ENCODE measurements around the gene HMGCS1. TPM values are rescaled to one million over a fixed set of nuclear protein-coding genes. Genes with fewer than 3 reads are reported as not detected.

Gene HMGCS1
- total and polyA plus RNA-seq, 2 of the 8 experiments (the other 6 are each of a cell fraction or from before 2014, with no cell fraction given): 63.6 to 236 TPM

DNA sequence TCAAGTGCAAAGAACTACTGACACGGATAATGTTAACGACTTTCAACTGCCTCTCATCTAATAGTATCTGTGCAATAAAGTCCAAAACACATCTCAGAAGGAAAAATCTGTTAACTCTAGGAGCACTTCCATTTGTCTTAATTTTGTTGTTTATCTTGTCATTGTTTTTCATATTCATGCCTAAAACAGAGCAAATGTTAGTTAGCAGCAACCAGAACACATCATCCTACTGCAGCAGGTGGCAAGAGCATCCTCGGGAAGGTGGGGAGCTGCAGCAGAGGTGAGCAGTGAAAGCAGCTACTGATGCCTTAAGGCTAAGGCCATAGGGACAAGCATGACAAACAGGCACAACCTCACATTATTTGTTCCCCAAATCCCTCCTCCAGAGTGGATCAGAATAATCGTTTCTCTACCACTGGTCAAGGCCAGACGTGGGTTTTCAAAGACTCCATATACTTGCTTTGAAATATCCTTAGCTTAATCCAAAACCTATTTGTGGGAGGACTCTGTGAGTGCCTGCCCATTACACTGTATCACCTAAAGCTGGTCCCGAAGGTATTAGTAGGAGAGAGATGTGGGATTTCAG is 1.0 kb downstream of the HMGCS1 start:
- no peaks in the 10 kb centered on the region for H3K27me3 ChIP-seq (replicated peaks in 1 of 4; ENCODE audit: control insufficient read depth in 3 of 4, extremely low read depth in 1 of 4, insufficient read depth in 3 of 4, low read length in 3 of 4)
- H3K9me3 ChIP-seq (ENCODE audit: insufficient read depth in 2 of 2, low read depth in 1 of 2, low read length in 1 of 2): no peaks in the 10 kb centered on the region
- 29% methylated on average over 6 of the region's 6 CpGs; no CpG with 5 or more reads in 1 of the 2 experiments for WGBS, 2 experiments (ENCODE audit: extremely low coverage in 1 of 2, insufficient coverage in 1 of 2, insufficient read length in 1 of 2, insufficient replicate concordance in 2 of 2, low coverage in 1 of 2, low lambda C conversion rate in 2 of 2, missing lambda C conversion rate in 1 of 2)
- peaks cover 40 to 61% of the 10 kb centered on the region in 2 experiments for H3K79me2 ChIP-seq (ENCODE audit: control insufficient read depth in 1 of 2, insufficient read depth in 2 of 2, low read length in 2 of 2)
- H3K4ac ChIP-seq (replicated peaks; ENCODE audit: insufficient read length, low read depth, low read length): no peak overlapping the region
- peaks cover 0 to 23% (median 0%) of the 10 kb centered on the region in 4 experiments; a peak in 1 of 8 replicates for H3K36me3 ChIP-seq (ENCODE audit: control insufficient read depth in 2 of 4, insufficient read depth in 4 of 4, low read length in 3 of 4)
- no peak overlapping the region for H2BK120ac ChIP-seq (replicated peaks; ENCODE audit: low read depth, low read length)
- H3K23me2 ChIP-seq (ENCODE audit: low read depth, low read length): peaks cover 2% of the 10 kb centered on the region
- no peak overlapping the region for H3K27ac ChIP-seq (ENCODE audit: low read depth, low read length)
- H4K8ac ChIP-seq (ENCODE audit: extremely low read depth, insufficient read depth, low read length): no peak overlapping the region
- no peak overlapping the region for H3K14ac ChIP-seq (ENCODE audit: insufficient read length)
- H3K9ac ChIP-seq (replicated peaks in 1 of 4; ENCODE audit: extremely low read depth in 1 of 4, low read depth in 3 of 4, low read length in 3 of 4): peak overlapping the region in 3 of 4 experiments; percentile 78 to 85 (median 84); a peak in 6 of 7 replicates
- H2BK12ac ChIP-seq (ENCODE audit: low read depth, low read length): 0 out of 2 replicates have a peak overlapping the region, but pooled peaks have one; percentile 42
- peaks cover 0 to 14% (median 10%) of the 10 kb centered on the region in 4 experiments; a peak in 6 of 7 replicates for H3K4me1 ChIP-seq (replicated peaks in 1 of 4; ENCODE audit: control insufficient read depth in 3 of 4, insufficient read depth in 4 of 4, low read length in 3 of 4)
- H2BK20ac ChIP-seq (ENCODE audit: low read length): no peak overlapping the region
- H3K56ac ChIP-seq (replicated peaks; ENCODE audit: insufficient read length, low read depth, low read length): no peak overlapping the region
- peaks cover 18 to 30% of the 10 kb centered on the region in 2 experiments for H4K20me1 ChIP-seq (replicated peaks in 1 of 2; ENCODE audit: control insufficient read depth in 1 of 2, insufficient read depth in 2 of 2, low read length in 2 of 2)
- FAIRE-seq: no peak
- H2AFZ ChIP-seq (ENCODE audit: low read length): no peak overlapping the region
- TF ChIP-seq SIRT6 (IDR thresholded peaks at IDR 0.05; ENCODE audit: low read length): no peak
- 0 out of 3 replicates have a peak, but pooled peaks of 1 of the 2 experiments have one; percentile 24 for TF ChIP-seq POLR2A (IDR thresholded peaks at IDR 0.05; ENCODE audit: control extremely low read depth in 1 of 2, low read depth in 2 of 2, low read length in 2 of 2)
- ChIA-PET POLR2A (ENCODE audit: partially characterized antibody) (interaction anchor here (1.0 to 2.2 kb wide), 5 partner anchors 9 to 191 kb away, joined by 3 to 9 read pairs (median 4); partner anchors contain the start of genes TMEM267 and ZNF131), CTCF (ENCODE audit: partially characterized antibody) (interaction anchor here (0.8 to 2.6 kb wide), 8 partner anchors 9 to 248 kb away, joined by 3 to 12 read pairs (median 4); partner anchors contain the start of gene TMEM267)
- no peaks in the 10 kb centered on the region for H3K79me1 ChIP-seq (ENCODE audit: low read depth, low read length)
- no peak overlapping the region for H2AK5ac ChIP-seq (ENCODE audit: low read depth, low read length)
- H2BK5ac ChIP-seq (ENCODE audit: low read depth, low read length): 0 out of 2 replicates have a peak overlapping the region, but pooled peaks have one; percentile 97
- no peak overlapping the region for H4K91ac ChIP-seq (replicated peaks; ENCODE audit: insufficient read length, low read length)
- H3K4me3 ChIP-seq (ENCODE audit: extremely low read depth in 1 of 4, insufficient read depth in 2 of 4, low read depth in 3 of 4, low read length in 4 of 4): peak overlapping the region; percentile 63 to 93 (median 90)
- H3K4me2 ChIP-seq (ENCODE audit: insufficient read depth in 1 of 2, low read depth in 2 of 2, low read length in 2 of 2): peak overlapping the region; percentile 80 to 95
- no peak for DNase-seq (ENCODE audit: low read depth in 1 of 2, low spot score in 2 of 2)
- no peak overlapping the region for H2BK15ac ChIP-seq (ENCODE audit: low read length)
- H4K5ac ChIP-seq (ENCODE audit: insufficient read length, low read depth, low read length): peak overlapping the region; percentile 1
- H3K23ac ChIP-seq (ENCODE audit: insufficient read length): no peak overlapping the region
- no peak overlapping the region for H3K18ac ChIP-seq (ENCODE audit: extremely low read depth, low read length)

Data from H1 (cell line).